NT2/D1 (cell line): Measurements from ENCODE around the gene HSPB9.
A peak's percentile ranks its signal among the peaks of the same experiment; 100 is the strongest.

Experiments used
- DNase-seq: peaks from one replicate; pipeline ENCODE4 v3.0.0-alpha.2; 2011; ENCODE audit warnings: low read depth, low spot score
- H3K27me3 ChIP-seq: 2 replicates; pipeline ENCODE4 v1.6.0; 2011; ENCODE audit warnings: mild to moderate bottlenecking; ENCODE audit not compliant: insufficient read length, insufficient read depth
- H3K36me3 ChIP-seq: 2 replicates; pipeline ENCODE4 v1.6.1; 2011; ENCODE audit warnings: mild to moderate bottlenecking, low read length, mixed read lengths; ENCODE audit not compliant: insufficient read depth, insufficient read length
- H3K4me1 ChIP-seq: 2 replicates; pipeline ENCODE4 v1.5.1; 2011; ENCODE audit not compliant: insufficient read depth, insufficient read length
- H3K4me3 ChIP-seq: 2 replicates; pipeline ENCODE4 v1.5.1; 2011; ENCODE audit warnings: low read depth; ENCODE audit not compliant: insufficient read length
- H3K9ac ChIP-seq: 2 replicates; pipeline ENCODE4 v1.6.0; 2011; ENCODE audit warnings: low read depth; ENCODE audit not compliant: insufficient read length
- H3K9me3 ChIP-seq: 2 replicates; pipeline ENCODE4 v1.5.1; 2011; ENCODE audit warnings: mild to moderate bottlenecking, low read length; ENCODE audit not compliant: insufficient read depth
- SUZ12 ChIP-seq: IDR thresholded peaks from 2 replicates; pipeline ENCODE4 v1.6.1; 2011; ENCODE audit not compliant: insufficient read length, insufficient read depth; ENCODE audit errors: extremely low read depth
- YY1 ChIP-seq: IDR thresholded peaks from 2 replicates; pipeline ENCODE4 v1.6.1; 2011; ENCODE audit not compliant: insufficient read length, insufficient read depth
- ZNF274 ChIP-seq: IDR thresholded peaks from 2 replicates; pipeline ENCODE4 v1.6.1; 2011; ENCODE audit warnings: mild to moderate bottlenecking, low read depth, low read length

HSPB9 gene

GRCh38 chr17:42103221-42103954 is 19.2 kb upstream of the HSPB9 start:
- TF ChIP-seq SUZ12 (no peak), ZNF274 (no peak), YY1 (no peak)
- no peak for DNase-seq
- no peak overlapping the region for H3K9ac ChIP-seq
- H3K9me3 ChIP-seq: no peaks in the 10 kb centered on the region
- peaks cover 5% of the 10 kb centered on the region for H3K4me1 ChIP-seq
- no peaks in the 10 kb centered on the region for H3K36me3 ChIP-seq
- no peak overlapping the region for H3K4me3 ChIP-seq
- H3K27me3 ChIP-seq: no peaks in the 10 kb centered on the region

GRCh38 chr17:42104264-42104663 is 18.3 kb upstream of the HSPB9 start:
- Histone ChIP-seq H3K4me1 (peaks cover 11% of the 10 kb centered on the region), H3K36me3 (no peaks in the 10 kb centered on the region), H3K9ac (no peak overlapping the region), H3K9me3 (no peaks in the 10 kb centered on the region), H3K4me3 (no peak overlapping the region), H3K27me3 (no peaks in the 10 kb centered on the region)
- no peak for DNase-seq
- TF ChIP-seq YY1 (no peak), SUZ12 (no peak), ZNF274 (no peak)

GRCh38 chr17:42106009-42106408 is 16.6 kb upstream of the HSPB9 start:
- Histone ChIP-seq H3K9ac (no peak overlapping the region), H3K9me3 (no peaks in the 10 kb centered on the region), H3K27me3 (no peaks in the 10 kb centered on the region), H3K4me1 (peaks cover 11% of the 10 kb centered on the region), H3K4me3 (no peak overlapping the region), H3K36me3 (no peaks in the 10 kb centered on the region)
- TF ChIP-seq SUZ12 (no peak), ZNF274 (no peak), YY1 (no peak)
- no peak for DNase-seq

- H3K4me3 ChIP-seq: peak overlapping the region; percentile 24
- peaks cover 11% of the 10 kb centered on the region for H3K4me1 ChIP-seq
- no peaks in the 10 kb centered on the region for H3K27me3 ChIP-seq
- H3K9ac ChIP-seq: no peak overlapping the region
- TF ChIP-seq ZNF274: no peak
- no peak for TF ChIP-seq SUZ12
- no peak for TF ChIP-seq YY1
- no peaks in the 10 kb centered on the region for H3K36me3 ChIP-seq
- no peak for DNase-seq
- H3K9me3 ChIP-seq: no peaks in the 10 kb centered on the region
Observed at GRCh38 chr17:42107124-42107523, 15.5 kb upstream of the HSPB9 start.

- Histone ChIP-seq H3K4me1 (peaks cover 11% of the 10 kb centered on the region), H3K36me3 (peaks cover 5% of the 10 kb centered on the region), H3K9me3 (no peaks in the 10 kb centered on the region), H3K4me3 (peak overlapping the region; percentile 24), H3K9ac (no peak overlapping the region), H3K27me3 (no peaks in the 10 kb centered on the region)
- TF ChIP-seq ZNF274: no peak
- TF ChIP-seq YY1: no peak
- no peak for TF ChIP-seq SUZ12
- DNase-seq: peak; percentile 81
Observed at GRCh38 chr17:42107597-42108576, 14.7 kb upstream of the HSPB9 start.

GRCh38 chr17:42109086-42109485 is 13.5 kb upstream of the HSPB9 start:
- Histone ChIP-seq H3K9ac (no peak overlapping the region), H3K36me3 (peaks cover 16% of the 10 kb centered on the region), H3K4me1 (peaks cover 11% of the 10 kb centered on the region), H3K9me3 (no peaks in the 10 kb centered on the region), H3K27me3 (no peaks in the 10 kb centered on the region), H3K4me3 (no peak overlapping the region)
- TF ChIP-seq SUZ12 (no peak), ZNF274 (no peak), YY1 (no peak)
- no peak for DNase-seq
